Effector memory CD4-positive, alpha-beta T cell (primary cell): ENCODE measurements around the gene MACROD2.

Experiments used
- DNase-seq, 3 donors: peaks; one replicate each; pipeline ENCODE4 v3.0.0-alpha.2; 2020
- H3K27ac ChIP-seq: 2 replicates; pipeline ENCODE4 v1.7.0; 2013; ENCODE audit warnings: mild to moderate bottlenecking, low read length, moderate library complexity; ENCODE audit not compliant: insufficient read depth, poor library complexity, severe bottlenecking
- H3K27me3 ChIP-seq: replicated peaks from 2 replicates; pipeline ENCODE4 v1.7.0; 2013; ENCODE audit warnings: mild to moderate bottlenecking, low read length; ENCODE audit not compliant: insufficient read depth, control insufficient read depth, poor library complexity, severe bottlenecking
- H3K36me3 ChIP-seq: 2 replicates; pipeline ENCODE4 v1.7.0; 2013; ENCODE audit warnings: mild to moderate bottlenecking, low read length, moderate library complexity; ENCODE audit not compliant: control insufficient read depth, insufficient read depth
- H3K4me1 ChIP-seq: 2 replicates; pipeline ENCODE4 v1.7.0; 2013; ENCODE audit warnings: low read length, mild to moderate bottlenecking; ENCODE audit not compliant: control insufficient read depth, insufficient read depth, poor library complexity, severe bottlenecking
- H3K4me3 ChIP-seq: 2 replicates; pipeline ENCODE4 v1.7.0; 2013; ENCODE audit warnings: low read length, low read depth, mild to moderate bottlenecking; ENCODE audit not compliant: insufficient read depth, poor library complexity, severe bottlenecking
- H3K9me3 ChIP-seq: 2 replicates; pipeline ENCODE4 v1.7.0; 2013; ENCODE audit warnings: mild to moderate bottlenecking, low read length, moderate library complexity; ENCODE audit not compliant: control insufficient read depth

Gene MACROD2

DNA sequence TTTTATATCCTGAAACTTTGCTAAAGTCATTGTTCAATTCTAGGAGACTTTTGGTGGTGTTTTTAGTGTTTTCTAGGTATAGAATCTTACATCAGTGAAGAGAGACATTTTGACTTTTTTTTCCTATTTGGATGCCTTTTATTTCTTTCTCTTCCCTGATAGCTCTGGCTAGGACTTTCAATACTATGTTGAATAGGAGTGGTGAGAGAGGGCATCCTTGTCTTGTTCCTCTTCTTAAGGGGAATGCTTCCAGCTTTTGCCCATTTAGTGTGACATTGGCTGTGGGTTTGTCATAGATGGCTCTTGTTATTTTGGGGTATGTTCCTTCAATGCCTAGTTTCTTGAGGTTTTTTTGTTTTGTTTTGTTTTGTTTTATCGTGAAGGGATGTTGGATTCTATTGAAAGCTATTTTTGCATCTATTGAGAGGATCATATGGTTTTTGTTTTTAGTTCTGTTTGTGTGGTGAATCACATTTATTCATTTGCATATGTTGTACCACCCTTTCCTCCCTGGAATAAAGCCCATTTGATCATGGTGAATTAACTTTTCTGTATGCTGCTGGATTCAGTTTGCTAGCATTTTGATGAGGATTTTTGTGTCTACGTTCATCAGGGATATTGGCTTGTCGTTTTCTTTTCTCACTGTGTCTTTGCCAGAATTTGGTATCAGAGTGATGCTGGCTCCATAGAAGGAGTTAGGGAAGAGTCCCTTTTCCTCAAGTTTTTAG is 882.1 kb downstream of the MACROD2 start:
- DNase-seq = no peak
- Histone ChIP-seq H3K27ac (no peak overlapping the region), H3K27me3 (no peaks in the 10 kb centered on the region), H3K4me3 (no peak overlapping the region), H3K4me1 (no peaks in the 10 kb centered on the region), H3K36me3 (no peaks in the 10 kb centered on the region), H3K9me3 (no peaks in the 10 kb centered on the region)

DNA sequence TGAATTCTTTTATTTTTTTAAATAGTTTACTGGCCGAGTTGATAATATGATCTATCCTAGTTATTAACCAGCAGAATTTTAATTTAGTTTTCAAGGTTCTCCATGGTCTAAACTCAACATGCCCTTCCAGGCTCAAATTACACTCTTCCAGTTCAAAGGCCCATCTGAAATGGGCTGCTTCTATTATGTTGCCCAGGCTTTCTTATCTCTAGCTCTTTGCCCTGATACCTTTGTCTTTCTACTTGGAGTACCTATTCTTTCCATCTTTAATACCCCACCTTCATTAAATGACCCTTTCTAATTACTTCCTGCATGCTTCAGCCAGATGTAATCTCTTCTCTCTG is 883.3 kb downstream of the MACROD2 start:
- no peaks in the 10 kb centered on the region for H3K27me3 ChIP-seq
- no peaks in the 10 kb centered on the region for H3K36me3 ChIP-seq
- no peak overlapping the region for H3K4me3 ChIP-seq
- no peaks in the 10 kb centered on the region for H3K9me3 ChIP-seq
- no peak overlapping the region for H3K27ac ChIP-seq
- H3K4me1 ChIP-seq = no peaks in the 10 kb centered on the region
- no peak for DNase-seq

DNA sequence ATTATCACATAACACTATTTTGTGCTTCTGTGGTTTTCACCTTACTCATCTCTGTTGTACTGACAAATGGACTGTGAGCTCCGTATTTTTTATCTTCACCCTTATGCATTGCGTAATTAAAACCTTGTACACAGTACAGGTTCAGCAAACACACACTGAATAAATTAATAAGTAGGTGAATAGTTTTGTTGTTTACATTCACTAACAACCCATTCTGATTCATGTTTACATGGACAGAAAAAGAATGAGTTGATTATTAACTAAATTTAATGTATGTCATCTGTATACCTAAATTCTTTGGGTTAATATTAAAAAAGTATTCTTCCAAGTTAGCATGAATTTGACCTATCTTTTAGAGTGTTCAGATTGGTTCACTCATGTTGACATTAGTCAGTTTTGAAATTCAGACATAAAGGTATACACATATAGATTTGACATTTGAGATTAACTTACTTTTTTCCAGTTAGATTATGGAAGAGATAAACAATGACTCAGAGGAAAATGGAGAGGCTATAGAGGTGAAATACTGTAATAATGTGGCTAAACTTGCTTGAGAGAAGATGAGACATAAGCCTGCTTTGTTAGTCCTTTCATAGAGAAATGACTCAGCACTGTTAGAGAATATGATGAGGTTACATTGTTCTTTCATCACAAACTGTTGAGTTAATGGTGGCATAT is 883.8 kb downstream of the MACROD2 start:
- Histone ChIP-seq H3K9me3 (no peaks in the 10 kb centered on the region), H3K27me3 (no peaks in the 10 kb centered on the region), H3K36me3 (no peaks in the 10 kb centered on the region), H3K4me1 (no peaks in the 10 kb centered on the region), H3K4me3 (no peak overlapping the region), H3K27ac (no peak overlapping the region)
- no peak for DNase-seq

DNA sequence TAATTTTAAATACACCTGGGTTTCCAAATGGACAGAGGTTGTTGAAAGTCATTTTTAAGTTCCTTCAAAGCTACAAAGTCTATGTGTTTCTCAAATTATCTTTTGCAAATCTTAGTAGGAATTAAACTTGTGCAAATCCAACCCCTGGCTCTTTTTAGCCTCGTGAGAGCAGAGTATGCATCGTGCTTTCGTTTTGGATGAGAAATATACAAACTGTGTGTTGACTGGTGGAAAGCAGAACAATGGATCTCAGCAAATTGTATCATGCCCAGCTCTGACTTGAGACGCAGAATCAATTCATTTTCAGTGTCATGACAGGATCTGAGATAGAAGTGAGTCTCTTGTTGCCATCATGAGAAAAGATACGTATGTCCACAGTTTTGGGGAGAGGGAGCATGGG is 884.5 kb downstream of the MACROD2 start:
- H3K27ac ChIP-seq = no peak overlapping the region
- no peaks in the 10 kb centered on the region for H3K36me3 ChIP-seq
- no peaks in the 10 kb centered on the region for H3K4me1 ChIP-seq
- no peak for DNase-seq
- no peaks in the 10 kb centered on the region for H3K9me3 ChIP-seq
- H3K27me3 ChIP-seq = no peaks in the 10 kb centered on the region
- H3K4me3 ChIP-seq = no peak overlapping the region

DNA sequence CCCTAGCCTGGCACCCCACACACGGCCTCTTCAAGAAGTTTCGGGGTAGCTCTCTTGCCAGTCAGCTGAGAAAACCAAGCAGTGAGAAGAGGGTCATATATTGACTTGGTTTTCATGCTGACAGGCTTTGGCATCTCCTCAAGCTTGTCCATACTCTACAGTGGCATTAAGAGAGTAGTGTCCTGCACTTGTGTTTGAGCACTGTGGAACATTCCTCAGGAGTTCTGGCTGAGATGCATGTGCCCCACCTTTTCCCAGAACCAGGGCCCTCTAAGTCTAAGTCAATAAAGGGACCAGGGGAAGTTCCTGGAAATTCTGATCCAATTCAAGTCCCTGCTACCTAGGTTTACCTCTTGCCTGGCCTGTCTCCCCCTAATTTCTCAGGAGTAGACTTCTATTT is 886.2 kb downstream of the MACROD2 start:
- H3K36me3 ChIP-seq = no peaks in the 10 kb centered on the region
- no peaks in the 10 kb centered on the region for H3K27me3 ChIP-seq
- H3K4me1 ChIP-seq = no peaks in the 10 kb centered on the region
- no peak overlapping the region for H3K27ac ChIP-seq
- DNase-seq = no peak
- H3K9me3 ChIP-seq = no peaks in the 10 kb centered on the region
- H3K4me3 ChIP-seq = no peak overlapping the region

DNA sequence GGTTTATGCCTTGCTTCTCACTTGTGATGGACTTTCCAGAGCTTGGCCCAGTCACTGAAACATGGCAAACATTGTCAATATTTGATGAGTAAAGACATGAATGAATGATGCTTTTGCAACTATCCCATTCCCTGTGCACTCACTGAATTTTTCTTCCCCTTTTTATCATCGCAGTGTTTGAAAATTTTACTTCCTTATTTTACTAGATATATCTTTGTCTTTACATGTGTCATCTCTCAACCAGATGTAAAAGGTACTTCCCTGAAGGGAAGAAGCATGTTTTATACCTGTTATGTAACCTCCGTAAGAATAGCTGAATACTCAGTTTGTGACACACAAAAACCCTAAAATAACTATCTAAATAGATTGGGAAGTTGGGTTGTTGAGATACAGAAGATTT is 886.8 kb downstream of the MACROD2 start:
- Histone ChIP-seq H3K27me3 (no peaks in the 10 kb centered on the region), H3K4me3 (no peak overlapping the region), H3K27ac (no peak overlapping the region), H3K36me3 (no peaks in the 10 kb centered on the region), H3K4me1 (no peaks in the 10 kb centered on the region), H3K9me3 (no peaks in the 10 kb centered on the region)
- DNase-seq = no peak

DNA sequence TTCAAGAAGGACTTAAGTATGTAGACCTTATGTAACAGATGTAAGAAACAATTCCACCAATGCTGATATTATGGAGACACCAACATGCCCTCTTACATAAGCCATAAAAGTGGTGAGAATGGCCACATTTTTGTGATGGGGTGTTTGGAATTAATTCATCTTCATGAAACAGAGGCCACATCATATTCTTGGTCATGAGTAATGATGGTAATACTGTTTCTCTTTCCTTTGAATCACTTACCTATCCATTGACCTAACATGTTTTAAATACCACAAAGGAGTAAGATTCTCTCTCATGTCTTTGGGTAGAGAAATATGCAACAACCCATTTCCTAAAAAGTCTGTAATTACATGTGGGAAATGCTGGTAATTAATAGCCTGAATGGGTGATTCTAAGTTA is 887.5 kb downstream of the MACROD2 start:
- H3K36me3 ChIP-seq = no peaks in the 10 kb centered on the region
- no peaks in the 10 kb centered on the region for H3K4me1 ChIP-seq
- H3K9me3 ChIP-seq = no peaks in the 10 kb centered on the region
- H3K27ac ChIP-seq = no peak overlapping the region
- no peak overlapping the region for H3K4me3 ChIP-seq
- DNase-seq = no peak
- no peaks in the 10 kb centered on the region for H3K27me3 ChIP-seq

DNA sequence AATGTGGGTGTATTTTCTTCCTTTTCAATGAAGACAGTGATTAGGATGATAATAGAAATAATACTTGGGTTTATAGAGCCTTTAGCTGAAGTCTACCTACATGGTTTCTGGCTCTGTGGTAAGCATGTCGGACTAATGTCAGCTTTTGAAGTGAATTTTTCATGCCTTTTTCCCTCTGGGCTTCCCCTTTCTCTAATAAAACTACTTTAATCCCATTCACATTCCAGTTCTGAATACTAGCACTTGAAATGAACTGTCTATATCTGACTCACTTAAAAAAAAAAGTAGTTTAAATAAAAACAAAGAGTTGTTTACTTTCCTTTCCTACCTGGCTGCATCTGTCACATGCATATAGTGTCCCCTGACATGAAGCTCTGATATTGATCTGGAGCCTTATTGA is 888.0 kb downstream of the MACROD2 start:
- no peak overlapping the region for H3K27ac ChIP-seq

DNA sequence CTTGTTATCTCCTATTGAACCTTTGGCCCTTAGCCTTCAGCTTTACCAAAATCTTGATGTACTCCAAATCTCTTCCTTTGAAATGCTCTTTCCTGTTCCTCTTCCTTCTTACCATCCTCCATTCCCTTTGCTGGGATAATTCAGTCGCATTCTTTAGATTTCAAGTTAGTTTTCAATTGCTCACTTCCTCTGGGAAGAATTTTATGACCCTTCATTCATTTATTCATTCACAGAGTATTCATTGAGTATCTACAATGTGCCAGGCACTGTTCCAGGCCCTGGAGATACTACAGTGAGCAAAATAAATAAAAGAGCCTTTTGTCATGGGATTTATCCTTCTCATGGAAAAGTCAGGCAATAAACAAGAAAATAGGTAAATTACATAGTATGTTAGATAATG is 890.3 kb downstream of the MACROD2 start:
- no peak overlapping the region for H3K4me3 ChIP-seq
- no peak for DNase-seq
- H3K27me3 ChIP-seq = no peaks in the 10 kb centered on the region
- no peaks in the 10 kb centered on the region for H3K36me3 ChIP-seq
- no peaks in the 10 kb centered on the region for H3K4me1 ChIP-seq
- peaks cover 3% of the 10 kb centered on the region for H3K9me3 ChIP-seq
- H3K27ac ChIP-seq = no peak overlapping the region

More for the DNA sequence above, 888.0 kb downstream of the MACROD2 start:
- Histone ChIP-seq H3K9me3 (no peaks in the 10 kb centered on the region), H3K36me3 (no peaks in the 10 kb centered on the region), H3K4me3 (no peak overlapping the region), H3K27me3 (no peaks in the 10 kb centered on the region), H3K4me1 (no peaks in the 10 kb centered on the region)
- DNase-seq = no peak

DNA sequence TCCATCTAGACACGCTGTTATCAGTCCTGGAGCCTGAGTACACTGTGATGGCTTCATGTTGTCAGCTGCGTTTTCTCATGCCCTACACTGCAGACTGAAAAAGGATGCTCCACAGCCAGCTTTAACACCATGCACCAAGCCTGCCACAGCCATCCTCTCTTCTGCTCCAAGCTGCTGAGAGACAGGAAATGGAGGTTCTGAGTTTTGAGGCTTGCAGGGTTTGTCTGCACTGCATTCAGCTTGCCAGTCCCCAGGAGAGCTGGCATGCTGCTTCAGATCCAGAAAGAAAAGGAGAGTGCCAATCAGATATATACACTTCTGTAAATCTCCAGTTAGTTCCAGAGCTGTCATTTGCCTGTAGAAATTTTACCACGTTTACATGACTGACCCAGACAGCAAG is 892.8 kb downstream of the MACROD2 start:
- H3K27ac ChIP-seq = no peak overlapping the region
- DNase-seq = no peak
- H3K4me3 ChIP-seq = no peak overlapping the region
- H3K4me1 ChIP-seq = no peaks in the 10 kb centered on the region
- H3K9me3 ChIP-seq = peaks cover 3% of the 10 kb centered on the region
- H3K36me3 ChIP-seq = no peaks in the 10 kb centered on the region
- no peaks in the 10 kb centered on the region for H3K27me3 ChIP-seq
